Smooth muscle cell (in vitro differentiated cells): ENCODE measurements around the gene ATP2B1. TPM values are rescaled to one million over a fixed set of nuclear protein-coding genes. Genes with fewer than 3 reads are reported as not detected.
A peak's percentile ranks its signal among the peaks of the same experiment; 100 is the strongest.

Experiments
- DNase-seq: peaks from one replicate; lab custom pipeline; 2025; ENCODE audit not compliant: unreplicated experiment; lab: John Stamatoyannopoulos, UW
- H2AFZ ChIP-seq: fragments of 200-600 bp; sonication (generic); 2 replicates; pipeline ENCODE4 v1.6.0; 2016; ENCODE audit warnings: antibody characterized with exemption, low read depth, mild to moderate bottlenecking
- H3F3A ChIP-seq: fragments of 200-600 bp; sonication (generic); 2 replicates; pipeline ENCODE4 v1.6.0; 2017; ENCODE audit warnings: antibody characterized with exemption, low read depth
- H3K27ac ChIP-seq: fragments of 200-600 bp; sonication (generic); 2 replicates; pipeline ENCODE4 v1.5.1; 2016; ENCODE audit warnings: low read depth, mild to moderate bottlenecking
- H3K27me3 ChIP-seq: fragments of 200-600 bp; sonication (generic); 2 replicates; pipeline ENCODE4 v1.6.1; 2016; ENCODE audit warnings: low read depth, mild to moderate bottlenecking
- H3K36me3 ChIP-seq: fragments of 200-600 bp; sonication (generic); 2 replicates; pipeline ENCODE4 v1.5.1; 2016; ENCODE audit warnings: low read depth
- H3K4me1 ChIP-seq: fragments of 200-600 bp; sonication (generic); 2 replicates; pipeline ENCODE4 v1.5.1; 2016; ENCODE audit warnings: low read depth
- H3K4me2 ChIP-seq: fragments of 200-600 bp; sonication (generic); 2 replicates; pipeline ENCODE4 v1.6.0; 2016; ENCODE audit warnings: mild to moderate bottlenecking
- H3K4me3 ChIP-seq: fragments of 200-600 bp; sonication (generic); 2 replicates; pipeline ENCODE4 v1.5.1; 2016; ENCODE audit warnings: mild to moderate bottlenecking
- H3K79me2 ChIP-seq: fragments of 200-600 bp; sonication (generic); 2 replicates; pipeline ENCODE4 v1.6.0; 2016; ENCODE audit warnings: low read depth, mild to moderate bottlenecking
- H3K9ac ChIP-seq: fragments of 200-600 bp; sonication (generic); 2 replicates; pipeline ENCODE4 v1.6.0; 2016; ENCODE audit warnings: low read depth
- H3K9me3 ChIP-seq: fragments of 200-600 bp; sonication (generic); replicated peaks from 2 replicates; pipeline ENCODE4 v1.5.1; 2016; ENCODE audit warnings: low read depth
- H4K20me1 ChIP-seq: fragments of 200-600 bp; sonication (generic); 2 replicates; pipeline ENCODE4 v1.6.0; 2016; ENCODE audit warnings: low read depth
- CTCF ChIP-seq: fragments of 200-600 bp; sonication (generic); IDR thresholded peaks from 2 replicates; pipeline ENCODE4 v1.5.1; 2017; ENCODE audit warnings: borderline replicate concordance, mild to moderate bottlenecking, antibody characterized with exemption; ENCODE audit not compliant: insufficient read depth, poor library complexity, severe bottlenecking
- WGBS: methylation state at CpG from one replicate; pipeline ENCODE4 v1.1.7; 2016; ENCODE audit warnings: low lambda C conversion rate; 5-methylcytosine and 5-hydroxymethylcytosine counted together
- polyA plus RNA-seq: library from polyadenylated mRNA; unstranded; fragments of >200 nt; fragmentation: Nextera tagmentation; extraction: Ambion mirVana; gene quantifications from 2 replicates; pipeline ENCODE4 v1.2.1, GENCODE V29; 2016
- total RNA-seq: library from RNA; depleted of rRNA; stranded (reverse); fragments of >200 nt; gene quantifications from 2 replicates; pipeline ENCODE4 v1.2.3, GENCODE V29; 2014

ATP2B1 gene
- total and polyA plus RNA-seq, 2 experiments from 2014 or later, result 42.8 to 70.1 TPM

DNA sequence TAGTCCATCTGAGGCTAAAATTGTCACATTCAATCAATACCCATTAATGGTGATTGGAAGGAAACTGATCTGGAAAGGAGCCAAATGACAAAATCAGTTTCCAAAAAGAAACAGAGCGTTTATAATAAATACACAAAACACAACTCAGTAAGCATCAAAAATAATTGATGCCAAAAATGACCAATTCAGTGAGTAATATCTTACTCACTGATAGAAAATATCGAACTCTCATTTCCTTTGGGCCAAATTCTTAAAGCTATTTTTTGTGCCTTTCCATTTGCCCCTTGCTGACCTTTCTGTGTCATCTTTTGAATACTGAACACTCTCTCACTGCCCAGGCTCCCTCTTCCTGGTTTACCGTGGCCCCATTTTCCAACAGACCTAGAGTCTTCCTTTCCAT is 22.5 kb upstream of the ATP2B1 start:
- H3K4me1 ChIP-seq, result peaks cover 17% of the 10 kb centered on the region
- H3F3A ChIP-seq, result peaks cover 29% of the 10 kb centered on the region
- DNase-seq, result no peak
- H3K36me3 ChIP-seq, result no peaks in the 10 kb centered on the region
- WGBS, result 84% methylated on average over 3 of the region's 3 CpGs
- no peaks in the 10 kb centered on the region for H3K9me3 ChIP-seq
- H2AFZ ChIP-seq, result no peak overlapping the region
- no peaks in the 10 kb centered on the region for H4K20me1 ChIP-seq
- H3K27me3 ChIP-seq, result no peaks in the 10 kb centered on the region
- H3K27ac ChIP-seq, result peak overlapping the region; percentile 71
- no peak overlapping the region for H3K4me3 ChIP-seq
- H3K79me2 ChIP-seq, result no peaks in the 10 kb centered on the region
- no peak for TF ChIP-seq CTCF
- H3K4me2 ChIP-seq, result peak overlapping the region; percentile 13
- no peak overlapping the region for H3K9ac ChIP-seq

DNA sequence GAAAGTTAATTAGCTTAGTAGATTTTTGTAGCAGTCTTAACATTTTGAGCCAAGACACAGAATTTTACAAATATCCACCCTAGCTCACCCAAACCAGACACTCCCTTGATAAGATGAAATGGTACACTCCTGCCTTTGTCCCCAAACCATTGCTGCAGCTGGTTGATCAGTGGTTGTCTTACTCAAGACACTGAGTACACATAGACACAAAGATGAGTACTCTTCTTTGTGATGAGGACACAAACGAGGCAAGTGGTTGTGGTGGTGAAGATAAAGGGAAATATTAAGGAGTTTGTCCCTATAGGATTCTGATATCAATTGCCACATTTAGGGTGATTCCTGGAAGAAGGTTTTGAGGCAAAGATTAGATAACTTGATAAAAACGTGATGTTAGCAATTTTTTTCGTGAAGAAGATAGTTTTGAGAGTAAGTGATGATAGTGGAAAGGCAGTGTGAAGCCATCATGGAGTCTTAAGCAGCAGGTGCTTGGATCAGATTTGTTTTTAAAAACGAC is 21.4 kb upstream of the ATP2B1 start:
- no peak overlapping the region for H3K4me2 ChIP-seq
- no peaks in the 10 kb centered on the region for H3K79me2 ChIP-seq
- H3K9me3 ChIP-seq, result no peaks in the 10 kb centered on the region
- no peak overlapping the region for H3K27ac ChIP-seq
- DNase-seq, result no peak
- H3K36me3 ChIP-seq, result no peaks in the 10 kb centered on the region
- TF ChIP-seq CTCF, result no peak
- WGBS, result 85% methylated on average over 4 of the region's 4 CpGs
- H2AFZ ChIP-seq, result no peak overlapping the region
- H3K27me3 ChIP-seq, result no peaks in the 10 kb centered on the region
- H4K20me1 ChIP-seq, result no peaks in the 10 kb centered on the region
- peaks cover 25% of the 10 kb centered on the region for H3F3A ChIP-seq
- no peak overlapping the region for H3K9ac ChIP-seq
- no peak overlapping the region for H3K4me3 ChIP-seq
- H3K4me1 ChIP-seq, result peaks cover 17% of the 10 kb centered on the region

- no peaks in the 10 kb centered on the region for H3F3A ChIP-seq
- no peaks in the 10 kb centered on the region for H4K20me1 ChIP-seq
- H3K79me2 ChIP-seq, result no peaks in the 10 kb centered on the region
- TF ChIP-seq CTCF, result no peak
- H3K4me1 ChIP-seq, result peaks cover 6% of the 10 kb centered on the region
- H3K36me3 ChIP-seq, result no peaks in the 10 kb centered on the region
- H3K4me3 ChIP-seq, result no peak overlapping the region
- H3K4me2 ChIP-seq, result no peak overlapping the region
- no peaks in the 10 kb centered on the region for H3K27me3 ChIP-seq
- H3K9ac ChIP-seq, result no peak overlapping the region
- no peaks in the 10 kb centered on the region for H3K9me3 ChIP-seq
- H3K27ac ChIP-seq, result no peak overlapping the region
- no peak overlapping the region for H2AFZ ChIP-seq
- DNase-seq, result no peak
Observed at GRCh38 chr12:89723276-89723675, 14.6 kb upstream of the ATP2B1 start.

GRCh38 chr12:89721291-89721987 is 12.8 kb upstream of the ATP2B1 start:
- Histone ChIP-seq H3K4me3 (no peak overlapping the region), H3K9ac (no peak overlapping the region), H3K4me2 (no peak overlapping the region), H3K36me3 (no peaks in the 10 kb centered on the region), H3K27me3 (no peaks in the 10 kb centered on the region), H4K20me1 (no peaks in the 10 kb centered on the region), H3K79me2 (no peaks in the 10 kb centered on the region), H3K9me3 (no peaks in the 10 kb centered on the region), H3K4me1 (peaks cover 6% of the 10 kb centered on the region), H2AFZ (no peak overlapping the region), H3K27ac (no peak overlapping the region), H3F3A (no peaks in the 10 kb centered on the region)
- DNase-seq, result no peak
- TF ChIP-seq CTCF, result no peak
- WGBS, result 93% methylated on average over 8 of the region's 8 CpGs
